ENCODE results near the gene ANTXR2. TPM values are rescaled to one million over a fixed set of nuclear protein-coding genes. Genes with fewer than 3 reads are reported as not detected.

ANTXR2 gene
- total RNA-seq, 1 experiment from 2014 or later, result 16.7 TPM

DNA sequence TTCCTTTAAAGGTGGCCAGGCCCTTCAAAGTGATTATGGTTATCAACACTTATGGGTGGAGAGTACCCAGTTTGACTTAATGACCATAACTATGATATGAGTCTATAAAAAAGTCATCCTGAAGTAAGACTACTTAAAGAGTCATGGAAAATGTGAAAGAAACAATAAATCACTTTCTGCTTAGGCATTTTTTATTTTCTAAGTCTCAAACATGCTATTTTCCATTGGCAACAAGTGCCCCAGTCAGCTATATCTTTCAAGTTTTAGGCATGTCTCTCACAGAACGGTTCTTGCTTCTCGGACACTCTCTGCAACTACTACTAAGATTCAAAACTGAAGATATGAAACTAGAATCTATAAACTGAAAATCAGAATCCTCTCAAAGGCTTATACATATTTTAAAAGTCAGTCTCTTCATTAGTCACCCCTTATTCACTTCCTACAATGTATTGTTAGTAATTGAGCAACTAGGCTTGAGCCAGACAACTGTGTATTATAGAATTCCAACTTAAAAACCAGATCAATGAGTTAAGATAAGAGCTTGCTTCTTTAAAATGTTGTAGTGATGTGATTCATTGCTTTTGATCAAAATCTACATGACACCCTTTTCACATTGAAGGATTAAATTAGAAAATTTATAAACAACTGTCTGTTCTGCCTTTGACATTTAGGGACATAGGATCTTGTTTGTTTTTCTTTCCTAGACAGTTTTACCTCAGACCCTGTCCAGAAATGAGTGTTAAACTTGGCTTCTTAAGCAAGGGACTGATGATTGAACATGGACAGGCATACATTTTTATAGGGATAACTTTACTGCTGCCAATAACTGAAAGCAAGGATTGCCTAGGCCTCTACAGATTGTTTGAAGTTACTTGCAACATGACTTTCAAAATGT is 2.9 kb downstream of the ANTXR2 start:
- DNase-seq (ENCODE audit: low spot score), result peak; percentile 32

- peak; percentile 26 for DNase-seq (ENCODE audit: low spot score)
Observed at GRCh38 chr4:80069108-80069836, 3.8 kb downstream of the ANTXR2 start.

DNA sequence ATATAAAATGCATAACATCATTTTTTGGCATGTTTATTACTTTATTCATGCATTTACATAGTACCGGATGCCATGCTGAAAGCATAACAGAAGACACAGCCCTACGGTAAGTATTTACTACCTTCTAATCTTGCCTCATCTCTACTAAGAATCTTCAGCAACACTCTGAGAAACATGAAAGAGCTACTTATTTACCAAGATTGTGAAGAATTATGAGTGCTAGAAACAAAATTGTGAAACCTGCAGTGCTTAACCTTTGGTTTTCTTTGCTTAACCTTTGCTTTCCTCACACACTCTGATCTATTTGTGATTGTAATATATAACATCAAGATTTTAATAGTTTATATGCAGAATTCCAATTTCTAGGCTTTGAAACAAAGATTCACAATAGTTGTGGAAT is 7.4 kb downstream of the ANTXR2 start:
- no peak for DNase-seq (ENCODE audit: low spot score)

DNA sequence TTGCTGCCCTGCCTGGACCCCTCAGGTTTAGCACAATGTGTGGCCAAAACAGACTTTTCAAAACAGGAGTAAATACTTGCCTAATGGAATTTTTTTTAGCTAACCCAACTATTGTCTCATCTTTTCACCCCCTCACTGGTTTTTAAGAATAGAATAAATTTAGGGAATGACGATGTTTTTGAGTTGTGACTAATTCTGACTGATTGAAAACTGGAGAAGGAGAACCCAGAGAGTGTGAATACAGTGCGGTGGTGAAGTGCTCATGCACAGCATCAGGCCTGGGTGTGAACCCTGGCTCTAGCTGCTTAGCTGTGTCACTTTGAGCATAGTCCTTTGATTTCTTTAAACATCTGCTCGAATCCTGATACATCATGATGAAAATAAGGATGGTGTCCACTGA is 10.5 kb downstream of the ANTXR2 start:
- no peak for DNase-seq (ENCODE audit: low spot score)

DNA sequence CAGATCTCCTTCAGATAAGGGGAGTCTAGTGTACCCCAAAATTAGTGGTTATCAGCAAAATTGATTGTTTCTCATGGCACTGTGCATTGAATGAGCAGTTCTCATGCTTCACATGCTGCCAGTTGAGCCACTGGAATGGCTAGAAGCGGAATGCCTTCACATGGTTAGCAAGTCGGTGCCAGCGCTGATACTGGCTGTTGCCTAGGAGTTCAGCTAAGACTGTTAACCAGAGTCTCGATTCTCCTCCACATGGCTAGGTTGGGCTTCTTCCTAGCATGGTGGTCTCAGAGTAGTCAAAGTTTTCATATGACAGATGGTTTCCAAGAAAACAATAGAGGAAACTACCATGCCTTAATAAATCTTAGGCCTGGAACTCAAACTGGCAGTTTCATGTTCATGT is 12.2 kb downstream of the ANTXR2 start:
- no peak for DNase-seq (ENCODE audit: low spot score)

GRCh38 chr4:80058740-80059139 is 14.3 kb downstream of the ANTXR2 start:
- DNase-seq (ENCODE audit: low spot score), result no peak

GRCh38 chr4:80054375-80054774 is 18.7 kb downstream of the ANTXR2 start:
- DNase-seq (ENCODE audit: low spot score), result no peak

DNA sequence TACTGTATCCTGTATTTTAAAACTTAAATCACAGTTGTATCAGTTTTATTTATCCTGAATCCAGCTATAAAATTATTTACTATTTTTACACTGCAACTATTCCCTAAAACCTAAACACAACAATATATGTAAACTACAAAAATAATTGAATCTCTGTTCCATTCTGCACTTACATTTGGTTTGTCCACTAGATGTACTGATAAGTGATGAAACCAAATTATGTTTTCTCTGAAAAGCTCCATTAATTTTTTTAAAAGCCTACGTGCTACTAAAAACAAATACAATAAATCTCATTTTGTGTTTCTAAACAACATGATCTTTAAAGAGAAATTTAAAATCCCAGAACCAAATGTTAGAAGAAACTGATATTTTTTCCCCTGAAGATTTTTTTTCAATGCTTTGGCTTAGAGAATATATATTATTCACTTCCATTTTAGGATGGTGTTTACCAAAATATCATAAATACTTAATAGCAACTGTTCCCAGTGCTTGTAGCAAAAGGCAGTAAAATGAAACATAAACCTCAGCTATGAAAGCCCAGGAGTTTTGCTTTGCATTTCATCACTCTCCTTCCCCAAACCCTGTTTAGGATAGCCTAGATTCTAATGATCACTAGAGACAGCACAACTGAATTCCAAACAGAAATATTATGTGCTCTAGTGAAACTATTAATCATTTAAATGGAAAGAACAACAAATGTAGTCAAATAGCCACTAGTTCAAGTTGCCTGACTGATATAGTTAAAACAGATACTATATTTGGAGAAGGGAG is 19.7 kb downstream of the ANTXR2 start:
- DNase-seq (ENCODE audit: low spot score), result no peak

DNA sequence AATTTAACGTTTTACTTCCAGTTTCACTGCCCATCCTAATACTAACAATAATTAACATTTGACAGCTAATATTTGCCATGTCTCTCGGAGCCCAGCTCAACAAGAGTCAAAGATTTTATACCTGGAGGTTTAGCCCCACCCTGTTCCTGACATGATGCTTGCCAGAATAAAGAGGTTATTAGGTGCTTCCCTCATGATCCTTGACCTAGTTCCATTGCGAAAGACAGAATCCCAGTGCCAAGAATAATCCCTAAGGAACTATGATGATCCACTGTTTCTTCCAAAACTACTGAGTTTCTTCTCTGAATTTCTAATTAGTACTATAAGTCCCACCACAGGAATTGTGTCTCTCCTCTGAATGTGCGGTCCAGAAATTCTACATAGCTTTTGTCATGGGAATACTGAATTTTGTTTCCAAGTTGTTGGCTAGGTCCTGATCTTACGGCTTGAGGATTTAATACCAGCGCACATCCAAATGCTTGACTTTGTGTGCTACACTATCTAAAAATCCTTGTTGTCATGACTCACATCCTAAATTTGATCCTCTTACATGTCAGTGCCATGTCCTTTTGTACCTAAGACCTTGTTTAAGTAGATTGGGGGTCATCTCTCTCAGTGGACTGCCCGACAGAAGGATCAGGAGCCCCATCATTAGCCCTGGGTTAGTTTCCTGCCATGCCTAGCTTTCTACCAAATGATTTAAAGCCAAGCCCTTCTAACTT is 23.1 kb downstream of the ANTXR2 start:
- DNase-seq (ENCODE audit: low spot score), result no peak

GRCh38 chr4:80049402-80049801 is 23.6 kb downstream of the ANTXR2 start:
- no peak for DNase-seq (ENCODE audit: low spot score)

- no peak for DNase-seq (ENCODE audit: low spot score)
Observed at GRCh38 chr4:80045786-80046185, 27.2 kb downstream of the ANTXR2 start.

- no peak for DNase-seq (ENCODE audit: low spot score)
Observed at GRCh38 chr4:80043541-80043940, 29.5 kb downstream of the ANTXR2 start.

DNA sequence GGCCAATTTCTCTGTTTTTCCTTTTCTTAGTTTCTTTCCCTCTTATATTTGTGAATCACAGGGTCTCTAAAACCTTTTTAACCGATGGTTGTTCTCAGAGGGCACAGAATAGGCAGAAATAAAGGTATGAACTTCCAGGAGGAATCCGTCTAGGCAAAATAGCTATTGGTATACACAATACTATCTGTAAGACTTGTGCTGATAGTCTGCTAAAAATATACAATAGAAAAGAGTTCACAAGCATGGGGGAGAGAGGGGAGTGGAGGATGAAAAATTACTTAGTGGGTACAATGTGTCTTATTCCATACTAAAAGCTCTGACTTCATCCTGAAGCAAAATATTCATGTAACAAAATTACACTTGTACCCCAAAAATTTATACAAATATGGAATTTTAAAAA is 30.2 kb downstream of the ANTXR2 start:
- DNase-seq (ENCODE audit: low spot score), result no peak

GRCh38 chr4:80037864-80038263 is 35.2 kb downstream of the ANTXR2 start:
- DNase-seq (ENCODE audit: low spot score), result no peak

DNA sequence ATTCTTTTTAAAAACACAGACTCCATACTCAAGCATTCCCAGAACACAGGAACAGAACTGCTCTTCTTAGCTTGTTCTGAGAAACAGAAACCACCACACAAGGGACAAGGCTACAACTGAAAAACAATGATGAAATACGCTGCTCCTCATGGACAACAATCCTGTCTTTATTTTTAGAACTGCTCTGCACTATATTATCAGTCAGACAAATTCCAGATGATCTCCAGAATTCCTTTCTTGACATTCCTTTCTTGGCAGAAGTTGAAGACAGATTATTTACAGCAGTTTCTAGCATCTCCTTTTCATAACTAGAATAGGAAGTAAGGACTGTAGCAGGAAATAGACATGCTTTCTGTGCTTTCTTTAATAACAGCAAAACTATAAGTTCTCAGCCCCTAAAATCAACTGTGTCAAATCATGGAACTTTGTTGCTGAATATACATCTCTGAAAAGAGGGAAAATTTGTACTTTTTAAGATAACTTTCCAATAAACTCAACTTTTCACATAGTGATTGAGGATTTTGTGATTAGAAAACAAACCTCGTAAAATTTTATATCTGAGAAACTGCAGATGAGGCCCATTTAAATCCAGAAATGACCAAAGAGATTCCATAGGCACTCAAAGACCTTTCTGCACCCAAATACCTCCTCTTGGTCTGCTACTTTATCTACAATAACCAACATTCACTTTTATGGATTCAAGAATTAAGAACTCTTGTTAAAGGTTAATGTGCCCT is 35.9 kb downstream of the ANTXR2 start:
- no peak for DNase-seq (ENCODE audit: low spot score)

- no peak for DNase-seq (ENCODE audit: low spot score)
Observed at GRCh38 chr4:80036306-80036705, 36.7 kb downstream of the ANTXR2 start.

GRCh38 chr4:80035336-80035735 is 37.7 kb downstream of the ANTXR2 start:
- peak; percentile 69 for DNase-seq (ENCODE audit: low spot score)

DNA sequence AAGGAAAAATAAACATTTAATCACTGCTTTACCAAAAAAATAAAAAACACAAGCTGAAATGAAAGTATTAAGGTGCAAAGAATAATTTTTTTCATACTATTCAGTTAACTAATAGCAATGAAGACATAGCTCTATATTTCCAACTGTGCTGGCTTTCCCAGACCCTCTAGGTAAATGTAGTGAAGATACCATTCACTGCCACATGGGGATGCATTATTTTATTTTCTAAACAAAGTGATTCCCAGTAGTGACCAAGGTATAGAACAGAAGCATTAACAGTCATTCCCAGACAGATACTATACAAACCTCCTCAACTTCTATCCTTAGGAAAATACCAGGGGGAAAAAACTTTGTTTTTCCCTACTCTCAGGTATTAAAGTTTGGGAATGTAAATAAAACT is 39.4 kb downstream of the ANTXR2 start:
- DNase-seq (ENCODE audit: low spot score), result peak; percentile 29

DNA sequence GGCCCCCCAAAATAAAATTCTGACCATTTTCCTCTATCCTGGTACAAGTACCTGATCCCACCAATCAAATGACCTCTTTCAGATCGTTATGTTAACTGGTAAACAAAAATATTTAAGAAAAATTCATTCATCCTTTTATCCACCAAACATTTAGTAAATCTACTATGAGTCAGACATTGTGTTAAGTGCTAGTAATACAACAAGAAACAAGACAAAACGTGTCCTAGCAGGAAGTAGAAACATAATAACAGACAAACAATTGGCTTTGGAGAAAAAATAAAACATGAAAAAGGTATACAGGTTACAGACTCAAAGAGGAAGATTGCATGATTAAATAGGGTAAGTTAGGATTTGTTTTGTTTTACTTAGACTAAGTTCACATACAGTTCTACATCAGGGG is 43.7 kb downstream of the ANTXR2 start:
- no peak for DNase-seq (ENCODE audit: low spot score)

GRCh38 chr4:80027611-80028010 is 45.4 kb downstream of the ANTXR2 start:
- DNase-seq (ENCODE audit: low spot score), result no peak

GRCh38 chr4:80026100-80026499 is 46.9 kb downstream of the ANTXR2 start:
- no peak for DNase-seq (ENCODE audit: low spot score)
